Stimulated activated CD8-positive, alpha-beta memory T cell treated with anti-CD3 and anti-CD28 coated beads, Interleukin-4, amount 100 ng/mL, for 4 hours (primary cell): ENCODE results near the gene ZNF775.

Experiments
- DNase-seq, 2 donors: peaks; one replicate each; pipeline ENCODE4 v3.0.0-alpha.2; 2020; ENCODE audit warnings: low read depth in 2 of 2, low spot score in 1 of 2

Gene ZNF775

GRCh38 chr7:150378853-150379440 lies at the start of gene ZNF775:
Gene ZNF775 (plus strand): TSS chr7:150379330. CDS start chr7:150388471, 9,141 bp downstream.
- peak; percentile 75 to 85 for DNase-seq

GRCh38 chr7:150329331-150330120 lies 49.6 kb upstream of the ZNF775 start:
- DNase-seq = no peak

GRCh38 chr7:150330211-150330885 lies 48.8 kb upstream of the ZNF775 start:
- DNase-seq = no peak

- DNase-seq = no peak
These were observed 46.1 kb upstream of the ZNF775 start for GRCh38 chr7:150332852-150333635.

GRCh38 chr7:150333659-150334058 lies 45.5 kb upstream of the ZNF775 start:
- DNase-seq = no peak

GRCh38 chr7:150334108-150334507 lies 45.0 kb upstream of the ZNF775 start:
- no peak for DNase-seq

GRCh38 chr7:150335108-150335773 lies 43.9 kb upstream of the ZNF775 start:
- no peak for DNase-seq

- no peak for DNase-seq
These were observed 43.4 kb upstream of the ZNF775 start for GRCh38 chr7:150335774-150336112.

GRCh38 chr7:150336746-150337145 lies 42.4 kb upstream of the ZNF775 start:
- no peak for DNase-seq

GRCh38 chr7:150337179-150337578 lies 42.0 kb upstream of the ZNF775 start:
- DNase-seq = no peak

- no peak for DNase-seq
These were observed 41.5 kb upstream of the ZNF775 start for GRCh38 chr7:150337659-150338081.

- DNase-seq = no peak
These were observed 40.8 kb upstream of the ZNF775 start for GRCh38 chr7:150338166-150338829.

GRCh38 chr7:150339409-150339809 lies 39.7 kb upstream of the ZNF775 start:
- DNase-seq = no peak

GRCh38 chr7:150340024-150340749 lies 38.9 kb upstream of the ZNF775 start:
- no peak for DNase-seq

- no peak for DNase-seq
These were observed 38.3 kb upstream of the ZNF775 start for GRCh38 chr7:150340875-150341262.

GRCh38 chr7:150341263-150342120 lies 37.6 kb upstream of the ZNF775 start, which contains the start of gene RARRES2:
Gene RARRES2 (minus strand): TSS chr7:150341629. CDS start chr7:150340609, 1,020 bp downstream.
- DNase-seq = no peak

- DNase-seq = no peak
These were observed 37.1 kb upstream of the ZNF775 start for GRCh38 chr7:150342121-150342408.

- no peak for DNase-seq
These were observed 35.9 kb upstream of the ZNF775 start for GRCh38 chr7:150343225-150343624.

- DNase-seq = no peak
These were observed 34.8 kb upstream of the ZNF775 start for GRCh38 chr7:150344299-150344698.
